Pulmonary artery endothelial cell (primary cell): ENCODE data around the gene NPAS1. TPM values are rescaled to one million over a fixed set of nuclear protein-coding genes. Genes with fewer than 3 reads are reported as not detected.
"Not testable (repeated sequence)": the region's sequence is repeated elsewhere in the genome, so short reads cannot be mapped to it uniquely, and the experiment has no call there.

Experiments used
- DNase-seq: peaks from one replicate; pipeline ENCODE4 v3.0.0-alpha.2; 2011; ENCODE audit warnings: low read depth, low spot score
- total RNA-seq: library from RNA; depleted of rRNA; stranded (reverse); fragments of >200 nt; gene quantifications from 2 replicates; pipeline ENCODE4 v1.2.3, GENCODE V29; 2014

Gene NPAS1
- total RNA-seq, 1 donor from 2014 or later = 0.20 TPM

- DNase-seq = no peak
Observed at GRCh38 chr19:47045867-47046470, 26.3 kb downstream of the NPAS1 start.

GRCh38 chr19:47047272-47047762 is 27.7 kb downstream of the NPAS1 start:
- DNase-seq = no peak

DNA sequence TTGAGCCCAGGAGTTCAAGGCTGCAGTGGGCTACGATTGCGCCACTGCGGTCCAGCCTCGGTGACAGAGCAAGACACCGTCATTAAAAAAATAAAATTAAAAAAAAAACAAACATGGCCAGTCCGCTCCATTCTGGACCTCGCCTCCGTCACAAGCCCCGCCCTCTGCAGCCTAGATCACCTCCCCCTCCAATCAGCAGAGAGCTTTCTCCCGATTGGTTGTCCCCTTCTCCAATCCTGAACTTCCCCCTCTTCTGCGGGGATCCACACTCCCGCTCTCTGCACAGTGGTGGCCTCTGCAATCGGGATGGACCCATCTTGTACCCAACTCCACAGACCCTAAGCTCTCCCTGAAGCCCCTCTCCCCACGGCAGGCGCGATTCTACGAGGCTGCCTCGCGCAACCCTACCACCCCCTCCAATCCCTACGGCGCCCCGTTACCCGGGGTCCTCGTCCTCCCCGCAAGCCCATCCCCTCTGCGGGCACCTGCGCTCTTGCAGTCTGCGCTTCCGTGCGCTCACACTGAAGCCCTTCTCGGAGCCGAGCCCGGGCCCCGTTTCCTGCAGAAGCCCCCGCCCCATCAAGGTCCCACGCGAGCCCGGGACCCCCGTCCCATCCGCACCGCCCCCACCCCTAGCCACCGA is 28.2 kb downstream of the NPAS1 start:
- DNase-seq = peak; percentile 80

DNA sequence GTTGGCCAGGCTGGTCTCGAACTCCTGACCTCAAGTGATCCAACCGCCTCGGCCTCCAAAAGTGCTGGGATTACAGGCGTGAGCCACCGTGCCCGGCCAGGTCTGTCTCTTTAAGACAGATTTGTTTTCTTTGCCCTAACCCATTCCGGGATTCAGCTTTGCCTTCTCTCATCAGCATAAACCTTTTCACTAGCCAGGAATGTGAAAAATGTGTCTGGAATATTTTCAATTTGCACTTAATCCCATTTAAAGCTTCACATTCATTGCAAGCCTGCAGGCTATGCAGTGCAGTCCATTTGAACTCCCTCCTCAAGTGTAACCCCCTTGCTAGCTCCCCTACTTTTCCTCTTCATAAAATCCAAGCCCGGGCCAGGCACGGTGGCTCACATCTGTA is 29.7 kb downstream of the NPAS1 start:
- DNase-seq = no peak

GRCh38 chr19:47050562-47050961 is 30.9 kb downstream of the NPAS1 start:
- DNase-seq = not testable (repeated sequence)

DNA sequence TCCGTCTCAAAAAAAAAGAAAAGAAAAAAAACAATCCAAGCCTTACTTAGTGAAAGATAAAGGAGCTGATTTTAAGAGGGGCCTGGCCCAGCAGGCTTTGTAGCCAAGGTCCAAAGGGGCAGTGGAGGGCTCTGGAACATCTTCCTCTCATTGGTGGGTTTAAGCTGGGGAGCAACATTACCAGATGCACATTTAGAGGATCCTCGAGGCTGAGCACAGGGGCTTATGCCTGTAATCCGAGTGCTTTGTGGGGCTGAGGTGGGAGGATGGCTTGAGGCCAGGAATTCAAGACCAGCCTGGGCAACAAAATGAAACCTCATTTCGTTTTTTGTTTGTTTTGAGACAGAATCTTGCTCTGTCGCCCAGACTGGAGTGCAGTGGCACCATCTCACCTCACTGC is 36.8 kb downstream of the NPAS1 start:
- no peak for DNase-seq

DNA sequence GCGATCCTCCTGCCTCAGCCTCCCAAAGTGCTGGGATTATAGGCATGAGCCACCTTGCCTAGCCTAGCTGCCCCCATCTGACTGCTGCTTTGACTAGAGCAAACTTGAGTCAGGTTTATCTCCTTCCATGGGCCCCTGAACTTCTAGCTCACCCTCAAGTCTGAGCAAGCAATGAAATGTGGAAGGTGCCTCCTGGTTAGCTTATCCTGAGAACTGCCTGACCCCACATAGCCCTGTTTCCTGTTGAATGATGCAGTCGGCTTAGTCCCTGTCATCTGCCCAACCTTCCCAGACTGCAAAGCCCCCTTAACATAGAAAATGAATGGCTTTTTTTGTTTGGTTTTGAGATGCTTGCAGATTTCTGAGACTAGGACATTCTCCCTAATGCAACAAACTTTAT is 37.7 kb downstream of the NPAS1 start:
- DNase-seq = no peak

DNA sequence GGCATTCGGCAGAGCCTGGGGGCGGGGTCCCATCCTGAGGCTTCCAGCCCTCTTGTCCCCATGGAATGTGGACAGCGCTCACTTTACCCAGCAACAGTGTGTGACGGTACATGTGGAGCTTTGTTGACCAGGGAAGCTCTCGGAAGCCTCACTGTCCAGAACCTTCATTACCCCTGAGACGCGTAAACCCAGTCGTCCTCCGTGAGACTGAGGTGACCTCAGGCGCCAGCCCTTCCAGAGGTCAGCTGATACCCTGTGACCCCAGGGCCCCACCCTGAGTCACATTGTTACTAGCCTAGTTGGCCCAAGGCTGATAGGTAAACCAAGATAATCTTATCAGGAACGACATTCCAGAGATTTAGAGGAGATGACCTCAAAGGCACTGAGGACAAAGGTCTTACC is 39.0 kb downstream of the NPAS1 start:
- no peak for DNase-seq

GRCh38 chr19:47063874-47064273 is 44.2 kb downstream of the NPAS1 start:
- no peak for DNase-seq

DNA sequence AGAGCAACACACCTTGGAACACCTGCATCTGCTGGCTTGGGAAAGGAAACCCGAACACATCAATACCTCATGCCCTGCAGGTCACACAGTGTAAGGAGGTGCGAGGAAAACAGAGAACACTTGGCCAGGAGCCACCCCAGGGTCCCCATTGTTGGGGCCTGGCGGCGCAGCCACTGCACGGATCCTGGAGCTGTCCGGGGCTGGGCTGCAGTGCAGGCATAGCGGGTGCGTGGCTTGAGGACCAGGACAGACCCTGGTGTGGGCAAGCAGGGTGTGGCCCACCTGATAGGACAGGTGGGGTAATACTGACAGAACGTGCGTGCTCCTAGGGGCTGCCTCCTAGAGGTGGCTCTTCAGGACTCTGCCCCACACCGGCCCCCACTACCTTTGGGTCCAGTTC is 45.6 kb downstream of the NPAS1 start:
- no peak for DNase-seq

DNA sequence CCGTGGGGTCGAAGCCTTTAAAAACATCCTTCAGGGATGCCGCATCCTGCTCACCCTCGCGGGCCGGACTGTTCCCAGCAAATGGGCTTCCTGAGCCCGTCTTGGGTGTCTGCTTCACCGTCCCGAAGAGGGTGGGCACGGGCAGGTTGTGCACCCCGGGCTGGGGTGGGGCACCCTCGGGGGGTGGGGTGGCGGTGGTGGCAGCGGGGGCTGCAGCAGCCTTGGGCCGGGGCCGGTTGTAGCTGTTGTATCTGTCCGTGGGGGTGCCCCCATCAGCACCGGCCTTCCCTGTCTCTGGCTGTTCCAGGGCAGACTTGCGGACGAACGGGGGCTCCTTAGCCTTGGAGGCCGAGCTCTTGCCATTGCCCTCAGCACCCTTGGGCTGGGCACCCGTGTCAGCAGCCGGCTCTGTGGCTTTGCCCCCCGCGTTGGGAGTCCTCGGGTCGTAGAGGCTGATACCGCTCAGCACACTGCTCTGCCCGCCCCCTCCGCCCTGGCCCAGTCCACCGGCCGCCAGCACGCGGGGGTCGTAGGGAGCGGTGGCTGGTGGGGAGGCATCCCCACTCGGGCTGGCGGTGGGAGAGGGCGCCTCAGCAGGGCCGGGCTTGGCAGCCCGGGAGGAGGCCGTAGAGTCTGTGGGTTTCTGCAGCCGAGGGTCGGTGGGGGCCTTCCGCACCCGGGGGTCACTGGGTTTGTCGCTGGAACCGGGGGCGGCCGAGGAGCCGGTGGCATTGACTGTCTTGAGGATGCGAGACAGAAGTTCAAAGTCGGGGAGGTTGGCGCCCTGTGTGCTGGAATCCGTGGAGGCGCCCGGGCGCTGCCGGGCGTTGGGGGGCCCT is 47.0 kb downstream of the NPAS1 start:
- DNase-seq = no peak

DNA sequence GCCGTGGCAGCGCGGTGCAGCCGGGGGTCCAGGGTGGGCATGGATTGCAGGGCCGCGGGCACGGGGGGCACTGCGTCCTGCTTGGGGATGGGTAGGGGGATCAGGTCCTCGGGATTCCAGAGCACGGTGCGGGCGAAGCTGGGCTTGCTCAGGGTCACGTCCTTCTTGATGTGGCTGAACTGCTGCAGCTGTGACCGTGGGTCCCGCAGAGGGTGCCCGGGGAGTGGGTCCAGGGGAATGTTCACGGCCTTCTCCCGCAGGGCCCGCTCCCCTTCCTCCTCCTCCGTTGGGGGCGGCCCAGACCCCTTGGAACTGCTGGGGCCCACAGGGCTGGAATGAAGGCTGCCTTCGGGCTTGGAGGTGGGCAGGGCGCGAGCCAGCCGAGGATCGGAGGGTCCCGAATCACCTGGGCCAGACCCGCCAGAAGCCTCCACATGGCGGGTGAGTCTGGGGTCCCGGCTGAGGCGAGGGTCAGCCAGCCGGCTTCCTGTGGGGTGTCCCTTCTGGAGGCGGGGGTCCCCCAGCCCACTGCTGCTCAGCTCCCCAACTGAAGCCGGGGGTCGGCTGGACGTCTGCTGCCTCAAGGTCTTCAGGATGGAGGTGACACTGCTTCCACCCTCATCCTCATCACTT is 47.7 kb downstream of the NPAS1 start:
- no peak for DNase-seq

- DNase-seq = no peak
Observed at GRCh38 chr19:47068246-47068645, 48.6 kb downstream of the NPAS1 start.

DNA sequence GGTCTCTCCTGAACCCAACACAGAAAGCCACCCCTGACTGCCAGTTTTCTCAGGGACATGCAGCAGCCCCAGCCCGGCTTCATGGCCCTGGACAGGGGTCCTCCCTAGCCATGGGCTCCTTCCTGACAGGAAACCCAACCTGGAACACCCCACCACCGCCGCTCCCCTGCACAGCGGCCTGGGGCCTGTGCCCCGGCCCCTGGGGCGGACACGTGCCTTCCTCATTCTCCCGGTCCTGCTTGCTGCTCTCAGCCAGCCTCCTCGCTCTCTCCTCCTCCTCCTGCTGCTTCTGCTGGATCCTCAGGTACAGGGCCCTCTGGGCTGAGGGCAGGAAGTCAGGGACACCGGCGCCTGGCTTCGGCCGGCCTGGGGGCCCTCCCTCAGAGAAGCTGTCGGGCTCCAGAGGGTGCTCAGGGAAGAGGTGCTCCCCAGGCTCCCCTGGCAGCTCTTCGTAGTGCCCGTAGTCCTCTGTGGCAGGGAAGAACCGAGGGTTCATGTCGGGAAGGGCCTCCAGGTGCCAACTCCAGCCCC is 49.3 kb downstream of the NPAS1 start:
- DNase-seq = no peak

GRCh38 chr19:47069795-47070194 is 50.2 kb downstream of the NPAS1 start:
- DNase-seq = no peak

DNA sequence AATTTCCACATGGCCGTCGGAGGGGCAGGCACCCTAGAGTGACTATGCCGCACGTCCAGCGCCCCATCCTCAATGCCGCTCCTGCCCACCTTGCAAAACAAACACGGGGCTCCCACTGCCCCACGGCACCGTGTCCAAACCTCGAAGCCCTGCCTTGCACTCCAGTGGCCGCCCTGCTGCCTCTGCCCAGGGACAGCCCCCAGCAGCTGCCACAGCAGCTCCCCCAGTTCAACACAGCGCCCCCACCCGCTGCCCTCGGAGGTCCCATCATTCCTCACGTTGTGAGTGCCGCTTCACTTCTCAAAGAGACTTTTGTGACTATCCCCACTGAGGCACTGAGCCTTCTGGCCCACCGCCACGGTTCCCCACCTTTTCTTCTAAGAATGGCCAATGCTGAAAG is 51.1 kb downstream of the NPAS1 start:
- no peak for DNase-seq

DNA sequence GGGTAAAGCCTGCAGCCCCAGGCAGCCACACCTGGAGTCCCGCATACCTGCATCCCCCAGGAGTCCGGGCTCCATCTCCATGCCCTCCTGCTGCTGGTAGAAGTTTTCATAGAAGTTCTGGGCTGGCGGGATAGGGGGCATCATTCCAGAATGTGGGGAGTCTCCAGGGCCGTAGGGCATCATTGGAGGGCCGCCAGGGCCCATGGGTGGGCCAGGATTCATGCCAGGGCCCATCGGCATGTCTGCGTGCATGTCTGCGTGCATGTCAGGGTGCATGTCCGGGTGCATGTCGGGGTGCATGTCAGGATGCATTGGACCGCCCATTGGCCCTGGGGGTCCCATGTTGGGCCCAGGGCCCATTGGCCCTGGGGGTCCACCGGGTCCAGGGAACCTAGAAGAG is 52.1 kb downstream of the NPAS1 start:
- no peak for DNase-seq

- DNase-seq = no peak
Observed at GRCh38 chr19:47072323-47072722, 52.7 kb downstream of the NPAS1 start.

DNA sequence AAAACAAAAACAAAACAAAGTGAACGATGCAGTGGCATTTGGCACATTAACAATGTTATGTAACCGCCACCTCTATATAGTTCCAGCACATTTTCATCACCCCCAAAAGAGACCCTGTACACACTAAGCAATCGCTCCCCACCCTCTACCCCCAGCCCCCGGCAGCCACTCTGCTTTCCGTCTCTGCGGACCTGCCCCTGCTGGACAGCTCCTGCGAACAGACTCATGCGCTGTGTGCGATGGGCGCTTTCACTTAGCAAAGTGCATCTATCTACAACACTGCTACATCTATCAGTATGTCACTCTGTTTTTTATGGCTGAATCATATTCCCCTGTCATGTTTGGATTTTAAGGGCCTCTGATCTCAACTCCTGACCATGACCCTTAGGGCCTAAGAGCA is 53.9 kb downstream of the NPAS1 start:
- no peak for DNase-seq

- DNase-seq = no peak
Observed at GRCh38 chr19:47074621-47075020, 55.0 kb downstream of the NPAS1 start.

DNA sequence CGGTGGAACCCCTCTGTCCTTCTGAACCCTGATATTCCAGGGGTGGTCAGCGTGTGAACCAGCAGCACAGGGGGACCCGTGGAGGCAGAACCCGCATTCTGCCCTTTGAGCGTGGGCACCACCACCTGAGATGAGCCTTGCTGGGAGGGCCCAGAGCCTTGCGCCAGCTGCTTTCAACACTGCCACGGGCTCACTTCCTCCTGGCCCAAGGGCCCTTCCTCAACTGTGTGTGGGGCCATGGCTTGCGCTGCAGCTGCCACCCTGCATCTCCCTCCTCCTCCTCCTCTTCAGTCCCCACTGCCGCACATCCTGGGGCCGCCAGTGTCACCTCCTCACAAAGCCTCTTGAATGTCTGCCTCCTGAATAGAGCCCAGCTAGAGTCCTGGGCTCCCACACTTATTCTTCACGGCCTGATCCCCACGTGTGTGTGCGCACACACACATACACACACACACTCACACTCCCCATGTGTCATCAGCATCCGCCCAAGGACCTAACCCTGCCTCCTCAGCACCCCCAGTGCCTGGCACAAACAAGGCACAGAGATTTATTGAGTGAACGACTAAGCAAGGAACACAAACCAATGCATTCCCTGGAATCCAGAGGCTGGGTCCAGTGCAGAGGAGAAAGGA is 55.7 kb downstream of the NPAS1 start:
- DNase-seq = no peak
